GM18519 (cell line): ENCODE results near the gene CRISP2.
"Not testable (repeated sequence)": the region's sequence is repeated elsewhere in the genome, so short reads cannot be mapped to it uniquely, and the experiment has no call there.

Experiments
- ATAC-seq: cut with Tn5 transposase; IDR thresholded peaks from one replicate; pipeline ENCODE4 v1.9.1; 2021; ENCODE audit warnings: mild to moderate bottlenecking, moderate library complexity; ENCODE audit not compliant: unreplicated experiment, low FRiP score

Gene CRISP2, protein sequence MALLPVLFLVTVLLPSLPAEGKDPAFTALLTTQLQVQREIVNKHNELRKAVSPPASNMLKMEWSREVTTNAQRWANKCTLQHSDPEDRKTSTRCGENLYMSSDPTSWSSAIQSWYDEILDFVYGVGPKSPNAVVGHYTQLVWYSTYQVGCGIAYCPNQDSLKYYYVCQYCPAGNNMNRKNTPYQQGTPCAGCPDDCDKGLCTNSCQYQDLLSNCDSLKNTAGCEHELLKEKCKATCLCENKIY

DNA sequence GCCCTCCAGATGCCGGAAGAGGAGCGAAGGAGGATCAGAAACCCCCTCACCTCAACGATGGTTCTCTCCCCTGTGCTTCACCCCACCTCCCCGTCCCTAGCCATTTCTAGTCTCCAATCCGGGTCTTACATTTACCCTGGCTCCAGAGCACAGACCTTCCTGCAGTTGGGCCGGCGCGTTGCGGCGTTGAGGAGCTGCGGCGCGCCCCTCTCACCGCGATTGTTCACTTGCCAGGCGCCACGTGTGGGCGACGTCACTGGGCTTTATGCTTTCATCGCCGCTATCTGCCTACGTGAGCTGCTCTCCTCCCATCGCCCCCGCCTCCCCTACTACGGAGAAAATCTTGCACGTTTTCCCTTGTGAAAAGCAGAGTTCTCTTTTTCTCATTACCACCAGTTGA, at the start of gene CRISP2:
CRISP2 (minus strand) TSS at position 198 of the 400 bp plus-strand sequence. CDS start 4,347 bp downstream, outside the sequence.
- no peak for ATAC-seq

DNA sequence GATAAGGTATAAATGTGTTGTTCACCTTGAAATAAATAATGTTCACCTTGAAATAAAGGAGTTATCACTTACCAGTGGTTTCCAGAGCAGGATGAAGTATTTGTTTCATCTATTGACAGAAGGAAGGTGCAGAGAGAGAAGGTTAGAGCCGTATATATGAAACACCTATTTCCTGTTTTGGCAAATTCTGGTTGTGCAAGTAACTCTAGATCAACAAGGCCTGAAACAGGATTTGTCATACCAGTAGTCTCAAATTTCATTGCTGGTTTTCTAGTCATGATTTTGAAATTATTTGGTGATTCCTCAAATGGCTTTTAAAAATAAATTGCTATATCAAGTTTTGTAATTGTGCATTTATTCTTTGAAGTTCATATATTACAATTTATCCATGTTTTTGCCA, 30.9 kb upstream of the CRISP2 start, which contains the start of gene CRISP3:
CRISP3 (minus strand) TSS at position 130 of the 400 bp plus-strand sequence; CDS start at position 109, 21 bp downstream.
- ATAC-seq: no peak

GRCh38 chr6:49743429-49743828, 30.1 kb upstream of the CRISP2 start:
- no peak for ATAC-seq

GRCh38 chr6:49739423-49739822, 26.1 kb upstream of the CRISP2 start:
- no peak for ATAC-seq

DNA sequence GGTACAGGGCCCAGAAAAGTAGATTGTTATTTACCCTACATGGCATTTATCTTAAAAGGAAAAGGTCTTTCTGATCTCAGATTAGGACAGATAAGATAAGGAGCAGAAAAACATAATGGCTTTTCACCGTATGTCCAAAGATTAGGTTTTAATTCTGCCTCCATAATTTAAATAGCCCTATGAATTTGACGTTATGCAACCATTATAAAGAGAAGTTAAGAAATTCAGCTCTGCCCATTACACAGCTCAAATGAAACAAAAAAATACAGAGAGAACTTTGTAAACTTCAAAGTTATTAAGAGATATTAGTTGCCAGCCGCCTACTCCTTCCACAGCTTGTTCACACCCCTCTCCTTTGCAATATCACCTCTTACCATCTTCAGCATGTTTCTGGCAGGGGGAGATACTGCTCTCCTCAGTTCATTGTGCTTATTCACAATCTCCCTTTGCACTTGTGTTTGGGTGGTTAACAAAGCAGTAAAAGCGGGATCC, 22.7 kb upstream of the CRISP2 start:
- no peak for ATAC-seq

DNA sequence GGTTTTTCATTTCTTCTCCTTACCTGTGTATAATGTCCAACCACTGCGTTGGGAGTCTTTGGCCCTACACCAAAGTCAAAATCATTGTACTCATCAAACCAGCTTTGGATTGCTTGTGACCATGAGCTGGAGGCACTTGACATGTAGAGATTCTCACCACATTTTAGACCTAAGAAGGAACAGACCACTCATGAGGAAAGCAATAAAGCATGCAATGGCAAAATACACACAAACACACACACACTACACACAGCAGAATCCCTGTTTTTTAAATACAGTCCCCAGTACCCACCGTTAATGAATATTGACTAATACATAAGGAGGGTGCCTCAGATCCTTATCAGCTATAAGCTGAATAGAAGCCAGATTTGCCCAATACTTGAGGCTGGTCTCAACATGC, 20.3 kb upstream of the CRISP2 start:
- ATAC-seq: no peak

- ATAC-seq: no peak
Observed at GRCh38 chr6:49732781-49733180, 19.4 kb upstream of the CRISP2 start.

- no peak for ATAC-seq
Observed at GRCh38 chr6:49730251-49730650, 16.9 kb upstream of the CRISP2 start.

DNA sequence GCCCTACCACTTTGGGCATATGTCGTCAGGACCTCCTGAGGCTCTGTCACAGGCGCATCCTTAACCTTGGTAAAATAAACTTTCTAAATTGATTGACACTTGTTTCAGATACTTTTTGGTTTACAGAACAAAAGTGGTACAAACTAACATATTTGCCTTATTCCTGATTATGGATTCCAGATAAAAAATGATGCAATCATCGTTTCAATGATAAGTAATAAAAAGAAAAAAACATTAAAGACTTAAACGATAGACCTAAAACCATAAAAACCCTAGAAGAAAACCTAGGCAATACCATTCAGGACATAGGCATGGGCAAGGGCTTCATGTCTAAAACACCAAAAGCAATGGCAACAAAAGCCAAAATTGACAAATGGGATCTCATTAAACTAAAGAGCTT, 10.6 kb upstream of the CRISP2 start:
- ATAC-seq: not testable (repeated sequence)

DNA sequence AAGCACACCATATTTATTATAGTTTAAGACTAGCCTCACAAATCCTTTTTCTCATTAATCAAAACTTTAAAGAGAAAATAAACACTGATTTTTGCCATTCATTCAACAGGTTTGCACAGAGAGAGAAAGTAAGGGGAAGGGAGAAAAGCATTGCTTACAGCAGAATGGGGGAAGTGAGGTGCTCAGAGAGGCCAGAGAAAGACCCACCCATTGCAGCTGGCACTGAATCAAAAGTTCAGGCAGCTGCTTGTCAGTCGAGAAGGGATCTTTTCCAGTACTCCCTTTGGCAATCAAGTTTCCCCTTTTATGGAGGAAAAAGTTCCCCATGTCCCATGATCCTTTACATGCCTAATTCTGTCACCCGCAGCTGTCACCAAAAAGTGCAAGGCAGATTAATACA, 8.0 kb upstream of the CRISP2 start:
- ATAC-seq: no peak

GRCh38 chr6:49720372-49720771, 7.0 kb upstream of the CRISP2 start:
- no peak for ATAC-seq

- no peak for ATAC-seq
Observed at GRCh38 chr6:49698478-49698877, 14.9 kb downstream of the CRISP2 start.

- ATAC-seq: no peak
Observed at GRCh38 chr6:49693512-49693911, 19.8 kb downstream of the CRISP2 start.

DNA sequence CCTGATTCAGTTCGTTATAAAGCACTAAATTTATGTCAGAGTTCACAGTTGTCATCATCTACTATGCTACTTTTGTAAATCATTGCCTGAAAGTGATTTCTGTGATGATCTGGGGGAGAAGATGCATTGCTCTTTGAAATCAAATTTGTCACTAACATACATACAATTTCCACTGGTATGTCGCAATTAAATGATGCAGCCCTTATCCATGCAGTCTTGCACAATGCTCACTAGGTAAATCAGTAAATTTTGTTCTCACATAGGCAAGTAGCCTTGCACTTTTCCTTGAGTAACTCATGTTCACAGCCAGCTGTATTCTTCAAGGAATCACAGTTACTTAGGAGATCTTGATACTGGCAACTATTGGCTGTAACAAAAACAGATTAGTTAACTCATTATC, 20.8 kb downstream of the CRISP2 start:
- ATAC-seq: no peak

- no peak for ATAC-seq
Observed at GRCh38 chr6:49676671-49677281, 36.6 kb downstream of the CRISP2 start.

- ATAC-seq: no peak
Observed at GRCh38 chr6:49675816-49676215, 37.5 kb downstream of the CRISP2 start.

GRCh38 chr6:49668083-49668511, 45.2 kb downstream of the CRISP2 start:
- ATAC-seq: no peak

DNA sequence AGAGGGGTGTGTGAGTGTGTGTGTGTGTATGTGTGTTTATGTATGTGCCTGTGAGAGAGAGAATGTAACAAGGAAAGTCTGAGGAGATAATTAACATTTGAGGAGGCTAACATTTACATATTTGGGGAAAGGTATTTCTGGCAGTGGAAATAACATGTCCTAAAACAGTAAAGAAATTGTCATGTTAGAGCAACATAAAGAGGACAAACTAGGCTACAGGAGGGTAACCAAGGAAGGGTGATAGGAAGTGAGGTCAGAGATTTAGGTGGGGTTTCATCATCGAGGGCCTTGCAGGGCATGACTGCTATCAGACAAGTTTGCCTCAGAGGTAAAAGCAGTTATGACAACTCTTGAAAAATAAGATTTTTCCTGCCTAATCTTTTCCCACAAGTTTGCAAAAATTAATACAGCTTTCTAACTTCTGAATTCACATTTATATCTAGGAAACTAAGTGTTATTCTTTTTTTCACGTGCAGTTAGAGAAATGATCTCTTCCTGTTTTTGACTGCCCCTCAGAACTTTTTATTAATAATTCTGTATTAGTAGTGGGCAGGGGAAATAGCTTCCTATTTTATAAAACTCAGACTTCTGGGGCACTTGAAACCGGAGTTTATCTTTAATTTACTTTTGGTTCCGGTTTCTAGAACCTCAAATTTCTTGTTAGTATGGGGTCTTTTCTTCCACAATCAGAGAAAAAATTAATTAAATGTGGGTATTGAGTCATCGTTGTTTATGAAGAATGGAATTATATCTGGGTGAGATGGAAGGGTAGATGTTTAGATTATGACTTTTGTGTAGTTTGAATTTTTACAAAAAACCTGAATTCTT, 46.2 kb downstream of the CRISP2 start:
- no peak for ATAC-seq

DNA sequence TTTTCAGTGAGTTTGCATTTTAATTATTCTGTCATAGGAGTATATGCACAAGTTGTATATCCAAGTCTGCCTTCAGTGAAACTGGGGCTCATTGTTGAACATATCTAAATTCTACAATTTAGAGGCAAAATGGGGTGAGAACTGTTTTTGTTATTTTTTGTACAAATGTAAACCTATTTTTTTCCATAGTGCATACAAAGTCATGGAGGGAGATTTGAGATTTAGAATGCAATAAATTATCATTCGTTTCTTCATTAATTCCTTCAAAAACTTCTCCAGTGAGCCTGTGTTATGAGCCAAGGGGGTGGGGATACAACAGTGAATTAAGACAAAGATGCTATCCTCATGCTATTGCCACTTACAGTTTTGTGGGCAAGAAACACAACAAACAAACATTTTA, 46.9 kb downstream of the CRISP2 start:
- ATAC-seq: no peak

DNA sequence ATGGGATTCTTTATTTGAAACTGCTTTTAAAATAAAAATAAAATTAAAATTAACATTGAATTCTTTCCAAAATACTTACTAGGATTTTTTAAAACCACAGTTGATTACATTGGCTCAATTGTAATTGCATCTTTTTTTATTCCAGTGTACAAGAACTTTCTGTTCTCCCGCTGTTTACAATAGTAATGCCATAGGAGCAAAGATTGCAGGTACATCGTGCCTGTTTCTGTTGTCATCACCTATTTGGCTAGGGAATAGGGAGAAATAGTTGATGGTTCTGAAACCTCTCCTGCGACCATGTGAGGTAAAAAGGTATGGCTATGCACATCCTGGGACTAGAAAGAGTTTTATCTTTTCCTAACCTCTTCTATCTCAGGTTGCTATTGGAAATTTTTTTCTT, 48.5 kb downstream of the CRISP2 start:
- ATAC-seq: no peak

DNA sequence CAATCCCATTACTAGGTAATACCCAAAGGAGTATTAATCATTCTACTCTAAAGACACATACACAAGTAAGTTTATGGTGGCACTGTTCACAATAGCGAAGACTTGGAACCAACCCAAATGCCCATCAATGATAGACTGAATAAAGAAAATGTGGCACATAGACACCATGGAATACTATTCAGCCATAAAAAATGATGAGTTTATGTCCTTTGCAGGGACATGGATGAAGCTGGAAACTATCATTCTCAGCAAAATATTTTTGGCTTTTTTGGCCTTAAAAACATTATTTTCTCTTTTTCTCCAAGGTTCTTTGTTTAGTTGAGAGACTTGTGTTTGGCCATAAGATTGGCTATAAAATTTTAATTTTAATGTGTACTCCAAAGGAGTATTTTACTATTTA, 49.3 kb downstream of the CRISP2 start:
- ATAC-seq: not testable (repeated sequence)
